IMR-90 (cell line): ENCODE measurements around the gene ZNF692. TPM values are rescaled to one million over a fixed set of nuclear protein-coding genes. Genes with fewer than 3 reads are reported as not detected.
A peak's percentile ranks its signal among the peaks of the same experiment; 100 is the strongest.

Experiments used
- ATAC-seq: fragments of 200-7000 bp; cut with Tn5 transposase; 2 replicates; pipeline ENCODE4 v1.9.1; 2020; ENCODE audit warnings: low read depth, mild to moderate bottlenecking, moderate library complexity
- BruUV-seq: library from RNA; stranded (reverse); fragments of 400-500 nt; replicated peaks from 2 replicates; lab custom pipeline; 2021; lab: Mats Ljungman, UMichigan
- CTCF ChIA-PET: fragments of 300-600 bp; formaldehyde crosslinking; extraction: SDS; loops from one replicate; lab custom pipeline; 2021; ENCODE audit warnings: antibody characterized with exemption; lab: Yijun Ruan, JAX
- POLR2A ChIA-PET: fragments of 300-600 bp; sonication (Branson Sonifier 250); formaldehyde crosslinking; loops from one replicate; lab custom pipeline; 2022; ENCODE audit warnings: antibody characterized with exemption; ENCODE audit not compliant: unreplicated experiment; lab: Charles Lee
- DNase-seq: peaks from one replicate; pipeline ENCODE4 v3.0.0; 2013
- H2AFZ ChIP-seq: replicated peaks from 2 replicates; pipeline ENCODE3; 2013; ENCODE audit warnings: low read length, mild to moderate bottlenecking; ENCODE audit not compliant: poor library complexity
- H2AK5ac ChIP-seq: 2 replicates; pipeline ENCODE4 v1.6.1; 2013; ENCODE audit warnings: low read depth, low read length, inconsistent platforms
- H2AK9ac ChIP-seq: replicated peaks from 2 replicates; pipeline ENCODE3; 2013; ENCODE audit warnings: mild to moderate bottlenecking, low read depth, low read length, moderate library complexity; ENCODE audit not compliant: poor library complexity
- H2BK120ac ChIP-seq: 2 replicates; pipeline ENCODE4 v1.6.1; 2013; ENCODE audit warnings: low read depth, low read length, inconsistent platforms
- H2BK15ac ChIP-seq: 3 replicates; pipeline ENCODE4 v1.6.1; 2013; ENCODE audit warnings: low read depth, low read length, inconsistent platforms
- H2BK20ac ChIP-seq: 2 replicates; pipeline ENCODE4 v1.6.1; 2013; ENCODE audit warnings: low read depth, mild to moderate bottlenecking, inconsistent platforms, low read length, moderate library complexity
- H2BK5ac ChIP-seq: 2 replicates; pipeline ENCODE4 v1.6.1; 2013; ENCODE audit warnings: mild to moderate bottlenecking, low read depth, low read length, inconsistent platforms; ENCODE audit not compliant: poor library complexity, severe bottlenecking
- H3K14ac ChIP-seq: replicated peaks from 2 replicates; pipeline ENCODE4 v1.6.1; 2013; ENCODE audit warnings: low read depth, low read length, inconsistent platforms
- H3K18ac ChIP-seq: 2 replicates; pipeline ENCODE4 v1.6.1; 2013; ENCODE audit warnings: low read depth, low read length, control low read depth
- H3K23ac ChIP-seq: 2 replicates; pipeline ENCODE4 v1.6.1; 2013; ENCODE audit warnings: low read depth, low read length, inconsistent platforms
- H3K27ac ChIP-seq: 2 replicates; pipeline ENCODE4 v1.5.1; 2013; ENCODE audit warnings: mild to moderate bottlenecking, control low read depth, low read length; ENCODE audit not compliant: insufficient read depth
- H3K27me3 ChIP-seq: 2 replicates; pipeline ENCODE4 v1.6.1; 2013; ENCODE audit warnings: low read length; ENCODE audit not compliant: control insufficient read depth, insufficient read depth
- H3K36me3 ChIP-seq: 2 replicates; pipeline ENCODE4 v1.6.1; 2013; ENCODE audit warnings: low read length, mixed read lengths; ENCODE audit not compliant: control insufficient read depth, insufficient read depth
- H3K4ac ChIP-seq: 2 replicates; pipeline ENCODE4 v1.6.1; 2013; ENCODE audit warnings: low read depth, low read length, inconsistent platforms
- H3K4me1 ChIP-seq: 2 replicates; pipeline ENCODE4 v1.6.1; 2013; ENCODE audit warnings: low read length, mixed read lengths; ENCODE audit not compliant: control insufficient read depth, insufficient read depth
- H3K4me2 ChIP-seq: 2 replicates; pipeline ENCODE4 v1.6.1; 2013; ENCODE audit warnings: low read depth, mild to moderate bottlenecking, control low read depth, low read length, moderate library complexity
- H3K4me3 ChIP-seq: 2 replicates; pipeline ENCODE4 v1.5.1; 2013; ENCODE audit warnings: low read depth, mild to moderate bottlenecking, control low read depth, low read length, moderate library complexity; ENCODE audit not compliant: insufficient read depth
- H3K56ac ChIP-seq: 2 replicates; pipeline ENCODE4 v1.6.1; 2013; ENCODE audit warnings: low read length, inconsistent platforms; ENCODE audit not compliant: insufficient read depth; ENCODE audit errors: extremely low read depth
- H3K79me1 ChIP-seq, 2 experiments: 2 replicates each; pipeline ENCODE4 v1.6.1; 2013; ENCODE audit warnings: low read length in 2 of 2, inconsistent platforms in 1 of 2, low read depth in 1 of 2
- H3K9ac ChIP-seq: 2 replicates; pipeline ENCODE4 v1.6.1; 2013; ENCODE audit warnings: low read depth, low read length, control low read depth
- H3K9me1 ChIP-seq: 2 replicates; pipeline ENCODE4 v1.6.1; 2013; ENCODE audit warnings: low read length, inconsistent platforms; ENCODE audit not compliant: insufficient read depth
- H3K9me3 ChIP-seq: 2 replicates; pipeline ENCODE4 v1.6.1; 2013; ENCODE audit warnings: low read length; ENCODE audit not compliant: control insufficient read depth, insufficient read depth
- H4K20me1 ChIP-seq: 2 replicates; pipeline ENCODE4 v1.6.1; 2013; ENCODE audit warnings: low read length, inconsistent platforms; ENCODE audit not compliant: insufficient read depth
- H4K5ac ChIP-seq: 2 replicates; pipeline ENCODE4 v1.6.1; 2013; ENCODE audit warnings: mild to moderate bottlenecking, low read depth, low read length, control low read depth
- H4K8ac ChIP-seq, 2 experiments: 2 replicates each; pipeline ENCODE4 v1.6.1; 2013; ENCODE audit warnings: low read depth in 2 of 2, low read length in 2 of 2, control low read depth in 1 of 2, inconsistent platforms in 1 of 2
- H4K91ac ChIP-seq: 2 replicates; pipeline ENCODE4 v1.6.1; 2013; ENCODE audit warnings: low read depth, low read length, inconsistent platforms; ENCODE audit not compliant: insufficient read depth
- CEBPB ChIP-seq: IDR thresholded peaks from 2 replicates; pipeline ENCODE4 v1.6.1; 2012; ENCODE audit warnings: low read depth, low read length, improper control_type of control experiment
- CTCF ChIP-seq: conservative IDR thresholded peaks from 2 replicates; pipeline ENCODE4 v1.5.1; 2012; ENCODE audit warnings: mild to moderate bottlenecking, low read depth, low read length, improper control_type of control experiment
- FOS ChIP-seq: fragments of 150-350 bp; IDR thresholded peaks from 2 replicates; pipeline ENCODE4 v1.6.1; 2016; ENCODE audit warnings: low read depth, low read length
- MAFK ChIP-seq: IDR thresholded peaks from 2 replicates; pipeline ENCODE4 v1.6.1; 2012; ENCODE audit warnings: low read depth, low read length, improper control_type of control experiment
- NFE2L2 ChIP-seq: fragments of 150-350 bp; IDR thresholded peaks from 2 replicates; pipeline ENCODE4 v1.6.1; 2016; ENCODE audit warnings: low read depth, mild to moderate bottlenecking, low read length
- SMC3 ChIP-seq: fragments of 150-350 bp; IDR thresholded peaks from 2 replicates; pipeline ENCODE4 v1.6.1; 2016; ENCODE audit warnings: low read depth, mild to moderate bottlenecking, antibody characterized with exemption, low read length, moderate library complexity
- WGBS, 2 experiments: methylation state at CpG; one replicate each; pipeline versions ENCODE4 v1.1.5 to v1.1.7; 2013; ENCODE audit warnings: missing lambda C conversion rate in 2 of 2; ENCODE audit not compliant: insufficient read length in 1 of 2; ENCODE audit errors: extremely low coverage in 2 of 2; 5-methylcytosine and 5-hydroxymethylcytosine counted together
- dilution Hi-C: fragments of 300-500 bp; cut with HindIII; formaldehyde crosslinking; loops from one replicate; pipeline ENCODE4 v1.14.3; 2018; ENCODE audit warnings: low sequenced_read_pairs; ENCODE audit not compliant: unreplicated experiment
- in situ Hi-C: fragments of 300-500 bp; cut with MboI; formaldehyde crosslinking; loops from 3 replicates; pipeline ENCODE4 v1.14.3; 2019; ENCODE audit warnings: low sequenced_read_pairs, inconsistent platforms, mixed read lengths
- intact Hi-C: fragments of 100-400 bp; cut with micrococcal nuclease; formaldehyde crosslinking; loops from 2 replicates; pipeline ENCODE4 v1.10.0; 2022
- polyA plus RNA-seq, 3 experiments: library from polyadenylated mRNA; depleted of rRNA; stranded (reverse); fragments of >200 nt; gene quantifications; 2 replicates each; pipeline ENCODE4 v1.2.3, GENCODE V29; 2012; ENCODE audit warnings: low replicate concordance in 1 of 3
- total RNA-seq: library from RNA; depleted of rRNA; stranded (reverse); fragments of >200 nt; gene quantifications from 2 replicates; pipeline ENCODE4 v1.2.3, GENCODE V29; 2012

Gene ZNF692
- total and polyA plus RNA-seq, 2 of the 4 experiments (the other 2 are of a cell fraction), result 7.3 to 50.4 TPM

GRCh38 chr1:248821101-248821500, 37.8 kb downstream of the ZNF692 start:
- peaks cover 32% of the 10 kb centered on the region; the same call in 1 of the 2 replicates for H4K20me1 ChIP-seq
- WGBS, 2 experiments, result no CpG with 5 or more reads among the region's 3 CpGs
- H3K27me3 ChIP-seq, result no peaks in the 10 kb centered on the region
- peaks cover 24% of the 10 kb centered on the region for H3K4me1 ChIP-seq
- peak overlapping the region; percentile 68 for H3K56ac ChIP-seq
- TF ChIP-seq FOS (peak; percentile 49; the same call in 1 of the 2 replicates), SMC3 (no peak), CEBPB (no peak), CTCF (no peak), MAFK (peak; percentile 69), NFE2L2 (no peak)
- peak overlapping the region; percentile 60 for H3K27ac ChIP-seq
- ATAC-seq, result peak; percentile 48
- H2AK9ac ChIP-seq, result peak overlapping the region; percentile 80
- dilution Hi-C loops, result no loop called here
- DNase-seq, result peak; percentile 87
- peak overlapping the region; percentile 87 for H2BK120ac ChIP-seq
- peak overlapping the region; percentile 35 for H2AFZ ChIP-seq
- H2BK15ac ChIP-seq, result peak overlapping the region; percentile 36; the same call in 1 of the 3 replicates
- peak overlapping the region; percentile 95 for H2BK20ac ChIP-seq
- peak overlapping the region; percentile 87 for H2BK5ac ChIP-seq
- H3K9me1 ChIP-seq, result peaks cover 38% of the 10 kb centered on the region
- peak overlapping the region; percentile 89; the same call in 1 of the 2 replicates for H3K14ac ChIP-seq
- peak overlapping the region; percentile 77 for H3K23ac ChIP-seq
- H3K4me3 ChIP-seq, result no peak overlapping the region
- H3K4ac ChIP-seq, result peak overlapping the region; percentile 94
- H3K18ac ChIP-seq, result peak overlapping the region; percentile 28; the same call in 1 of the 2 replicates
- H4K8ac ChIP-seq, result peak overlapping the region; percentile 22 to 61; a peak in 3 of 4 replicates
- no TSS peak for BruUV-seq
- ChIA-PET POLR2A (no interaction called here), CTCF (no interaction called here)
- H3K9me3 ChIP-seq, result no peaks in the 10 kb centered on the region
- H2AK5ac ChIP-seq, result peak overlapping the region; percentile 73
- H3K4me2 ChIP-seq, result peak overlapping the region; percentile 27
- no peak overlapping the region for H3K9ac ChIP-seq
- intact Hi-C loops, result no loop called here
- peaks cover 41 to 79% of the 10 kb centered on the region in 2 experiments for H3K79me1 ChIP-seq
- H4K91ac ChIP-seq, result peak overlapping the region; percentile 87
- H3K36me3 ChIP-seq, result peaks cover 34% of the 10 kb centered on the region
- in situ Hi-C loops, result no loop called here
- peak overlapping the region; percentile 41; the same call in 1 of the 2 replicates for H4K5ac ChIP-seq
